Mesothelial cell of epicardium (in vitro differentiated cells): ENCODE data around the gene ATP6V0C. TPM values are rescaled to one million over a fixed set of nuclear protein-coding genes. Genes with fewer than 3 reads are reported as not detected.

Source experiments
- DNase-seq, 2 experiments: peaks; one replicate each; pipeline ENCODE4 v3.0.0; 2021; ENCODE audit warnings: low spot score in 2 of 2; ENCODE audit not compliant: unreplicated experiment in 2 of 2
- H3K27ac Mint-ChIP-seq: 2 replicates; pipeline ENCODE4 v1.8.0; 2021; ENCODE audit warnings: mixed read lengths
- H3K27me3 Mint-ChIP-seq: 2 replicates; pipeline ENCODE4 v1.8.0; 2021; ENCODE audit warnings: low read depth, mixed read lengths
- H3K36me3 Mint-ChIP-seq: 2 replicates; pipeline ENCODE4 v1.8.0; 2021; ENCODE audit warnings: mixed read lengths
- H3K4me1 Mint-ChIP-seq: 2 replicates; pipeline ENCODE4 v1.8.0; 2021; ENCODE audit warnings: mixed read lengths
- H3K4me3 Mint-ChIP-seq: 2 replicates; pipeline ENCODE4 v1.8.0; 2021; ENCODE audit warnings: mild to moderate bottlenecking, moderate library complexity, mixed read lengths
- H3K9me3 Mint-ChIP-seq: 2 replicates; pipeline ENCODE4 v1.8.0; 2021; ENCODE audit warnings: mixed read lengths
- total RNA-seq: library from RNA; stranded (reverse); gene quantifications from 3 replicates; pipeline ENCODE4 v1.2.1, GENCODE V29; 2021
- TF ChIP-seq, protein P1 (sequence below): fragments of 200-600 bp; sonication (generic); IDR thresholded peaks from one replicate; pipeline ENCODE4 v1.5.0; 2021; ENCODE audit warnings: antibody characterized with exemption; ENCODE audit not compliant: unreplicated experiment

Gene ATP6V0C
- total RNA-seq, 1 donor from 2014 or later = 143 TPM

DNA sequence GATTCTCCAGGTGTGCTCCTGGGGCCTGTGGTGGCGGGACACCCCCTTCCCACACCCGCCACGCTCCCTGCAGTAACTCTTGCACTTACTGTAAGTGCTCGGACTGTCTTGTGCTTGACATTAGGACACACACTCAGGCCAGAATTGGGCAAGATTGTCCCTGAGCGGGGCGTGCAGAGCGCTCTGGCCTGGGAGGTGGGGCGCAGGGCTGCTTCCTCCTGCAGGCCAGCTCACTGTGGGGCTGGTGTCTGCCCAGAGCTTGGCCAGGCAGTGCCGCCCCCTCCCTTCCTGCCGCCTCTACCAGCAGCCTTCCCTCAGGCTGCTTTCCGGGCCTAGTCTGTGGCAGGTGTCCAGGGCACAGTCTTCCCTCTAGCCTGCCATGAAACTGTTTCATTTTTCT is 6.1 kb upstream of the ATP6V0C start:
- TF ChIP-seq, protein P1, sequence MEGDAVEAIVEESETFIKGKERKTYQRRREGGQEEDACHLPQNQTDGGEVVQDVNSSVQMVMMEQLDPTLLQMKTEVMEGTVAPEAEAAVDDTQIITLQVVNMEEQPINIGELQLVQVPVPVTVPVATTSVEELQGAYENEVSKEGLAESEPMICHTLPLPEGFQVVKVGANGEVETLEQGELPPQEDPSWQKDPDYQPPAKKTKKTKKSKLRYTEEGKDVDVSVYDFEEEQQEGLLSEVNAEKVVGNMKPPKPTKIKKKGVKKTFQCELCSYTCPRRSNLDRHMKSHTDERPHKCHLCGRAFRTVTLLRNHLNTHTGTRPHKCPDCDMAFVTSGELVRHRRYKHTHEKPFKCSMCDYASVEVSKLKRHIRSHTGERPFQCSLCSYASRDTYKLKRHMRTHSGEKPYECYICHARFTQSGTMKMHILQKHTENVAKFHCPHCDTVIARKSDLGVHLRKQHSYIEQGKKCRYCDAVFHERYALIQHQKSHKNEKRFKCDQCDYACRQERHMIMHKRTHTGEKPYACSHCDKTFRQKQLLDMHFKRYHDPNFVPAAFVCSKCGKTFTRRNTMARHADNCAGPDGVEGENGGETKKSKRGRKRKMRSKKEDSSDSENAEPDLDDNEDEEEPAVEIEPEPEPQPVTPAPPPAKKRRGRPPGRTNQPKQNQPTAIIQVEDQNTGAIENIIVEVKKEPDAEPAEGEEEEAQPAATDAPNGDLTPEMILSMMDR = no peak
- Mint-ChIP-seq H3K27me3 (peaks cover 3% of the 10 kb centered on the region), H3K27ac (no peak overlapping the region), H3K4me3 (no peak overlapping the region), H3K36me3 (no peaks in the 10 kb centered on the region), H3K9me3 (no peaks in the 10 kb centered on the region), H3K4me1 (peaks cover 18% of the 10 kb centered on the region)
- no peak for DNase-seq

DNA sequence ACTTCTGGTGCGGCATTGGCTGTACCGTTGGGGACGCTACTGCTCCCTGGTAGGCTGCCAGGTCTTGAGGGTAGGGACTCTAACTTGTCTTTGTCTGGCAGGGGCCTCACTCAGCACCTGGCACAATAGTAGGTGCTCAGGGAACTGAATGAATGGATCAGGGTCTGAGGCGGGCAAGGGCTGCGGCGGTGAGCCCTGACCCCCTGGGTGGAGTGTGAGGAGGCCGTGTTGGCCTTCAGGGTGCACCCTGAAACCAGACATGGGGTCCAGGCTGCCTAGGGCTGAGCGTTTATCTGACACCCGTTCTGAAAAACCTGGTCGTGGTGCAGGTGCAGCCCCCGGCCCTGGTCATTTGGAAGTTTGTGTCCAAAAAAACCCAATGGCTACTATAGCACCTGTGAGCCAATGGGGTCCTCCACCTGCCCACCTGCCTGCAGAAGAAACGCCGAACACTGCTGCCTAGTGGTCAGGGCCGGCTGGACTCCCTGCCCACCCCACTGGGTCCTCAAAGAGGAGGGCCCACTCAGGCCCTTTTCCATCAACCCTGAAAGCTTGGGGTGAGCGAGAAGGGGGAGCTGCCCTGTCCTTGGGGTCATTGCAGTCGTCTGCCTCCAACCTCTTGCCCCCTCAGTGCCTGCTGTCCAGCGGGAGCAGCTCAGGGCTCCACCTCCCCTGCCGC is 4.9 kb upstream of the ATP6V0C start:
- H3K9me3 Mint-ChIP-seq = no peaks in the 10 kb centered on the region
- no peaks in the 10 kb centered on the region for H3K36me3 Mint-ChIP-seq
- H3K27ac Mint-ChIP-seq = no peak overlapping the region
- TF ChIP-seq, protein P1 = no peak
- DNase-seq = no peak
- H3K27me3 Mint-ChIP-seq = peaks cover 3% of the 10 kb centered on the region
- peaks cover 22% of the 10 kb centered on the region for H3K4me1 Mint-ChIP-seq
- no peak overlapping the region for H3K4me3 Mint-ChIP-seq

DNA sequence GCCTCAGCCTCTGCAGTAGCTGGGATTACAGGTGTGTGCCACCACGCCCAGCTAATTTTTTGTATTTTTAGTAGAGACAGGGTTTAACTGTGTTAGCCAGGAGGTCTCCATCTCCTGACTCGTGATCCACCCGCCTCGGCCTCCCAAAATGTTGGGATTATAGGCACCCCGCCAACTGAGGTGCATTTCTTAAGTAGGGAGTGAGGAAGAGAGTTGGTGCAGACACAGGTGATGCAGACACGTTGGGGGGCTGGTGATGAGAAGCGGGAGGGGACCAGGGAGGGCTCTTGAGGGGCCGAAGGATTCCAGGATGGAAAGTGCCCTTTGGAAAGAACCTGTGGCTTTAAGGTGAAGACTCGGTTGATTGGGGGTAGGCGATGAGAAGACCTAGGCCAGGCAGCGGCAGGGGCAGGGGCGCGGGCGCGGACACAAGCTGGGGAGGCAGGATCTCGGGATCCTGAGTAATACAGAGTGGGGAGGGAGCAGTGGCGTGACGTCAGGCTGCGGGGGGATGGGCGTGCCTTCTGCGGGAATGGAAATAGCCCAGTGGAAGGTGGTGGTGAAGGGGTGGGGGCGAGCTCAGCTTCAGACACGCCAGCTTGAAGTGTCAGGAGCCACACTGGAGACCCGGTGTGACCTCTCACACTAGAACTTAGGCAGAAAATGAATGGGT is 2.5 kb upstream of the ATP6V0C start:
- H3K27me3 Mint-ChIP-seq = peaks cover 3% of the 10 kb centered on the region
- H3K27ac Mint-ChIP-seq = peak overlapping the region; percentile 14
- TF ChIP-seq, protein P1 = no peak
- peaks cover 34% of the 10 kb centered on the region for H3K4me1 Mint-ChIP-seq
- no peak for DNase-seq
- H3K9me3 Mint-ChIP-seq = no peaks in the 10 kb centered on the region
- H3K36me3 Mint-ChIP-seq = no peaks in the 10 kb centered on the region
- no peak overlapping the region for H3K4me3 Mint-ChIP-seq

DNA sequence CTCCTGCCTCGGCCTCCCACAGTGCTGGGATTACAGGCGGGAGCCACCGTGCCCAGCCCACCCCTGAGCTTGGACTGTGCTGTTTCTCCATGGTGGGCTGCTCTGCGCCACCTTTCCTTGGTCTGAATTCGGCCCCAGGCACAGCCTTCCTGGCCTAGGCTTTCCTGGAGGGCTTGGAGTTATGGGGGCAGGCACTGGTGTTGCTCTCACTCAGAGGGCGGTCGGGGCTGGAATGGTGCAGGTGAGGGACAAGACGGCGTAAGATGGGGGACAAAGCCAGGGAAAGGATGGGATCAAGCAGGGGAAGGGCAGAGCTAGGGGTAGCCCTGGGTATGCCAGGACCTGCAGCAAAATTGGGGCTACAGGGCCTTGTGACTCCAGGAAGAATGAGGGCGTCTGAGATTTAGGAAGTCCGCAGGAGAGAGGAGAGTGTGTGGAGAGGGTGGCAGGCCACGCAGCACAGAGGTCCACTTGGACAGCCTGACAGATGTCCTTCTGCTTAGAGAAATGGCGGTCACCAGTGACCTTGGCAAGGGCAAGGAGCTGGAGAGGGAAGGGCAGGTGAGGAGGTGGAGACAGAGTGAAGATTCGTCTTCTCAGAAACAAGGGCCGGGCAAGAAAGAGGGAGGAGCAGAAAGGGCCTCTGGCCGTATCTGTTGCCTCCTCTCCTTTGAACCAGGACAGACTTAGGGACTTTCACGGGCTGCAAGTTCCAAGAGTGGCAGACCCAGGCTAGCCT is 1.6 kb upstream of the ATP6V0C start:
- H3K9me3 Mint-ChIP-seq = no peaks in the 10 kb centered on the region
- H3K27me3 Mint-ChIP-seq = peaks cover 3% of the 10 kb centered on the region
- H3K4me1 Mint-ChIP-seq = peaks cover 43% of the 10 kb centered on the region
- no peaks in the 10 kb centered on the region for H3K36me3 Mint-ChIP-seq
- TF ChIP-seq, protein P1 = no peak
- peak overlapping the region; percentile 69 for H3K4me3 Mint-ChIP-seq
- no peak for DNase-seq
- peak overlapping the region; percentile 91 for H3K27ac Mint-ChIP-seq

DNA sequence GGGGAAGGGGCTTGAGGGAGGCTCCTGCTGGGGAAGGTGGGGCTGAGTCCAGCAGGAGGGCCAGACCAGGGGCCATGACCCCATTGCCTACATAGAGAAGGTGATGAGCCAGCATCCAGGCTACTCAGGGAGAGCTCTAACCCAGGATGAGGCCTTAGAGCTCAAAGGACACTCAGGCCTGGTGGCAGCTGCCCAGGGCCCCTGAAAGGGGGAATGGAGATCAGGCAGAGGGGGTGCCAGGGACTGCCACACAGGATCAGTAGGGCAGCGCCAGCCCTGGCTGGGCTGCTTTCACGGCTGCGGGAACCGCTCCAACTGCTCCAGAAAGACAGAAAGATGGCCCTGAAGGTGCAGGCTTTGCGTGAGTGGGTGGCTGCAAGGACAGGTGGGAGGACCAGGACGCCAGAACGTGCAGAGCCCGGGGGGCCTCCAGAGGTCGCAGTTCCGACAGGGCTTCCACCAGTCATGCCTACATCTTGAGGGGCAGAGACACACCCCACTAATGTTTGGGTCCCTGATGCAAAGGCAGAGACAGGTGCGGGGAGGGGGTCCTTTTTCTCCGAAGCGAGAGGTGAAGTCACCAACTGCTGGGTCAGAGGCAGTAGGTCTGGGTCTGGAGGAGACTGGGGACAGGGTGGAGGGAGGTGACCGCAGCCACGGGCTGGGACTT is 882 bp upstream of the ATP6V0C start:
- Mint-ChIP-seq H3K27me3 (peaks cover 3% of the 10 kb centered on the region), H3K4me1 (peaks cover 47% of the 10 kb centered on the region), H3K4me3 (peak overlapping the region; percentile 69), H3K36me3 (no peaks in the 10 kb centered on the region), H3K9me3 (no peaks in the 10 kb centered on the region), H3K27ac (peak overlapping the region; percentile 91)
- no peak for DNase-seq
- TF ChIP-seq, protein P1 = no peak
